Raji (cell line): ENCODE measurements around the gene TAP1.

Experiments used
- POLR2A ChIP-seq: IDR thresholded peaks from 2 replicates; pipeline ENCODE4 v1.6.1; 2011; ENCODE audit warnings: low read depth, low read length, control low read depth; ENCODE audit not compliant: insufficient read depth

The TAP1 gene

GRCh38 chr6:32799740-32800139 is 53.8 kb downstream of the TAP1 start:
- TF ChIP-seq POLR2A = 0 out of 2 replicates have a peak, but pooled peaks have one; percentile 7

GRCh38 chr6:32799168-32799567 is 54.3 kb downstream of the TAP1 start:
- TF ChIP-seq POLR2A = peak; percentile 51

GRCh38 chr6:32796848-32797776 is 56.4 kb downstream of the TAP1 start:
- TF ChIP-seq POLR2A = 0 out of 2 replicates have a peak, but pooled peaks have one; percentile 33
